Measurements from ENCODE around the gene PRKCD. TPM values are rescaled to one million over a fixed set of nuclear protein-coding genes. Genes with fewer than 3 reads are reported as not detected.

Gene PRKCD
- total and polyA plus RNA-seq, 4 donors: 16.1 to 33.4 (median 27.2) TPM

- 64% methylated on average over 9 of the region's 9 CpGs for WGBS, 2 donors
- Histone ChIP-seq H3K4me3 (ENCODE audit: low read length in 2 of 2) (no peak overlapping the region), H3K27me3 (ENCODE audit: control insufficient read depth in 1 of 2, insufficient read depth in 2 of 2, low read length in 1 of 2) (no peaks in the 10 kb centered on the region), H3K36me3 (ENCODE audit: control insufficient read depth in 1 of 2, insufficient read depth in 2 of 2, low read length in 1 of 2) (no peaks in the 10 kb centered on the region), H3K27ac (ENCODE audit: low read depth in 1 of 2, low read length in 2 of 2) (no peak overlapping the region), H3K4me1 (ENCODE audit: control insufficient read depth in 1 of 2, insufficient read depth in 2 of 2, low read length in 2 of 2) (no peaks in the 10 kb centered on the region), H3K9me3 (ENCODE audit: control insufficient read depth, low read length) (peaks cover 1% of the 10 kb centered on the region)
- intact Hi-C loops (cut with DNase I): no loop called here
- no peak for ATAC-seq (ENCODE audit: low FRiP score)
- DNase-seq: no peak
Observed at GRCh38 chr3:53211706-53212702, 51.0 kb downstream of the PRKCD start.

- Histone ChIP-seq H3K27ac (ENCODE audit: low read depth in 1 of 2, low read length in 2 of 2) (no peak overlapping the region), H3K27me3 (ENCODE audit: control insufficient read depth in 1 of 2, insufficient read depth in 2 of 2, low read length in 1 of 2) (no peaks in the 10 kb centered on the region), H3K36me3 (ENCODE audit: control insufficient read depth in 1 of 2, insufficient read depth in 2 of 2, low read length in 1 of 2) (no peaks in the 10 kb centered on the region), H3K4me3 (ENCODE audit: low read length in 2 of 2) (no peak overlapping the region), H3K9me3 (ENCODE audit: control insufficient read depth, low read length) (peaks cover 1% of the 10 kb centered on the region), H3K4me1 (ENCODE audit: control insufficient read depth in 1 of 2, insufficient read depth in 2 of 2, low read length in 2 of 2) (no peaks in the 10 kb centered on the region)
- intact Hi-C loops (cut with DNase I): no loop called here
- ATAC-seq (ENCODE audit: low FRiP score): no peak
- 88 to 92% methylated on average over 7 of the region's 7 CpGs for WGBS, 2 donors
- peak in 1 of 2 donors; percentile 55 for DNase-seq
Observed at GRCh38 chr3:53213276-53213675, 52.3 kb downstream of the PRKCD start.

- no peaks in the 10 kb centered on the region for H3K4me1 ChIP-seq (ENCODE audit: control insufficient read depth in 1 of 2, insufficient read depth in 2 of 2, low read length in 2 of 2)
- no peaks in the 10 kb centered on the region for H3K27me3 ChIP-seq (ENCODE audit: control insufficient read depth in 1 of 2, insufficient read depth in 2 of 2, low read length in 1 of 2)
- H3K27ac ChIP-seq (ENCODE audit: low read depth in 1 of 2, low read length in 2 of 2): no peak overlapping the region
- no peaks in the 10 kb centered on the region for H3K36me3 ChIP-seq (ENCODE audit: control insufficient read depth in 1 of 2, insufficient read depth in 2 of 2, low read length in 1 of 2)
- intact Hi-C loops (cut with DNase I): no loop called here
- 62 to 65% methylated on average over 2 of the region's 2 CpGs for WGBS, 2 donors
- DNase-seq (no peak), ATAC-seq (ENCODE audit: low FRiP score) (no peak)
- no peaks in the 10 kb centered on the region for H3K9me3 ChIP-seq (ENCODE audit: control insufficient read depth, low read length)
- H3K4me3 ChIP-seq (ENCODE audit: low read length in 2 of 2): no peak overlapping the region
Observed at GRCh38 chr3:53215816-53216215, 54.8 kb downstream of the PRKCD start.

- Histone ChIP-seq H3K27me3 (ENCODE audit: control insufficient read depth in 1 of 2, insufficient read depth in 2 of 2, low read length in 1 of 2) (no peaks in the 10 kb centered on the region), H3K9me3 (ENCODE audit: control insufficient read depth, low read length) (no peaks in the 10 kb centered on the region), H3K27ac (ENCODE audit: low read depth in 1 of 2, low read length in 2 of 2) (no peak overlapping the region), H3K4me3 (ENCODE audit: low read length in 2 of 2) (no peak overlapping the region), H3K4me1 (ENCODE audit: control insufficient read depth in 1 of 2, insufficient read depth in 2 of 2, low read length in 2 of 2) (no peaks in the 10 kb centered on the region), H3K36me3 (ENCODE audit: control insufficient read depth in 1 of 2, insufficient read depth in 2 of 2, low read length in 1 of 2) (no peaks in the 10 kb centered on the region)
- 28 to 30% methylated on average over 3 of the region's 3 CpGs for WGBS, 2 donors
- DNase-seq: no peak
- intact Hi-C loops (cut with DNase I): no loop called here
- no peak for ATAC-seq (ENCODE audit: low FRiP score)
Observed at GRCh38 chr3:53216723-53217122, 55.7 kb downstream of the PRKCD start.

GRCh38 chr3:53217175-53217574 lies 56.2 kb downstream of the PRKCD start:
- Histone ChIP-seq H3K27ac (ENCODE audit: low read depth in 1 of 2, low read length in 2 of 2) (no peak overlapping the region), H3K27me3 (ENCODE audit: control insufficient read depth in 1 of 2, insufficient read depth in 2 of 2, low read length in 1 of 2) (no peaks in the 10 kb centered on the region), H3K36me3 (ENCODE audit: control insufficient read depth in 1 of 2, insufficient read depth in 2 of 2, low read length in 1 of 2) (no peaks in the 10 kb centered on the region), H3K4me1 (ENCODE audit: control insufficient read depth in 1 of 2, insufficient read depth in 2 of 2, low read length in 2 of 2) (no peaks in the 10 kb centered on the region), H3K4me3 (ENCODE audit: low read length in 2 of 2) (no peak overlapping the region), H3K9me3 (ENCODE audit: control insufficient read depth, low read length) (no peaks in the 10 kb centered on the region)
- no peak for ATAC-seq (ENCODE audit: low FRiP score)
- WGBS, 2 donors: 56 to 69% methylated on average over 2 of the region's 2 CpGs
- intact Hi-C loops (cut with DNase I): no loop called here
- DNase-seq: peak in 1 of 2 donors; percentile 21

- DNase-seq (peak; percentile 57 to 62), ATAC-seq (ENCODE audit: low FRiP score) (no peak)
- 68 to 76% methylated on average over 2 of the region's 2 CpGs for WGBS, 2 donors
Observed at GRCh38 chr3:53218131-53218530, 57.1 kb downstream of the PRKCD start.

GRCh38 chr3:53219895-53220483 lies 59.0 kb downstream of the PRKCD start:
- Histone ChIP-seq H3K27me3 (ENCODE audit: control insufficient read depth in 1 of 2, insufficient read depth in 2 of 2, low read length in 1 of 2) (no peaks in the 10 kb centered on the region), H3K4me1 (ENCODE audit: control insufficient read depth in 1 of 2, insufficient read depth in 2 of 2, low read length in 2 of 2) (no peaks in the 10 kb centered on the region), H3K4me3 (ENCODE audit: low read length in 2 of 2) (no peak overlapping the region), H3K9me3 (ENCODE audit: control insufficient read depth, low read length) (no peaks in the 10 kb centered on the region), H3K27ac (ENCODE audit: low read depth in 1 of 2, low read length in 2 of 2) (no peak overlapping the region), H3K36me3 (ENCODE audit: control insufficient read depth in 1 of 2, insufficient read depth in 2 of 2, low read length in 1 of 2) (peaks cover 0 to 10% of the 10 kb centered on the region in 2 donors)
- WGBS, 2 donors: 44 to 45% methylated on average over 10 of the region's 10 CpGs
- DNase-seq (peak; percentile 90 to 95), ATAC-seq (ENCODE audit: low FRiP score) (peak; percentile 82)
- intact Hi-C loops (cut with DNase I): loop anchor here in 1 of 2 donors (5.0 kb wide), 1 partner anchor 492 kb away; no protein-coding TSS in a partner anchor

More at GRCh38 chr3:53218131-53218530, 57.1 kb downstream of the PRKCD start:
- intact Hi-C loops (cut with DNase I): no loop called here
- Histone ChIP-seq H3K4me3 (ENCODE audit: low read length in 2 of 2) (no peak overlapping the region), H3K27me3 (ENCODE audit: control insufficient read depth in 1 of 2, insufficient read depth in 2 of 2, low read length in 1 of 2) (no peaks in the 10 kb centered on the region), H3K27ac (ENCODE audit: low read depth in 1 of 2, low read length in 2 of 2) (no peak overlapping the region), H3K36me3 (ENCODE audit: control insufficient read depth in 1 of 2, insufficient read depth in 2 of 2, low read length in 1 of 2) (no peaks in the 10 kb centered on the region), H3K9me3 (ENCODE audit: control insufficient read depth, low read length) (no peaks in the 10 kb centered on the region), H3K4me1 (ENCODE audit: control insufficient read depth in 1 of 2, insufficient read depth in 2 of 2, low read length in 2 of 2) (no peaks in the 10 kb centered on the region)

- H3K4me3 ChIP-seq (ENCODE audit: low read length in 2 of 2): no peak overlapping the region
- H3K27ac ChIP-seq (ENCODE audit: low read depth in 1 of 2, low read length in 2 of 2): no peak overlapping the region
- WGBS, 2 donors: 82 to 83% methylated on average over 4 of the region's 4 CpGs
- no peaks in the 10 kb centered on the region for H3K9me3 ChIP-seq (ENCODE audit: control insufficient read depth, low read length)
- peak in 1 of 2 donors; percentile 24 for DNase-seq
- peaks cover 0 to 13% of the 10 kb centered on the region in 2 donors for H3K36me3 ChIP-seq (ENCODE audit: control insufficient read depth in 1 of 2, insufficient read depth in 2 of 2, low read length in 1 of 2)
- intact Hi-C loops (cut with DNase I): loop anchor here in 1 of 2 donors (5.0 kb wide), 1 partner anchor 491 kb away; no protein-coding TSS in a partner anchor
- H3K27me3 ChIP-seq (ENCODE audit: control insufficient read depth in 1 of 2, insufficient read depth in 2 of 2, low read length in 1 of 2): no peaks in the 10 kb centered on the region
- H3K4me1 ChIP-seq (ENCODE audit: control insufficient read depth in 1 of 2, insufficient read depth in 2 of 2, low read length in 2 of 2): no peaks in the 10 kb centered on the region
- ATAC-seq (ENCODE audit: low FRiP score): no peak
Observed at GRCh38 chr3:53221345-53221744, 60.3 kb downstream of the PRKCD start.
